Upper lobe of right lung (tissue), 1 donor: ENCODE results near the gene RYR1. TPM values are rescaled to one million over a fixed set of nuclear protein-coding genes. Genes with fewer than 3 reads are reported as not detected.
A peak's percentile ranks its signal among the peaks of the same experiment; 100 is the strongest.
"Not testable (repeated sequence)": the region's sequence is repeated elsewhere in the genome, so short reads cannot be mapped to it uniquely, and the experiment has no call there.

ENCODE experiments used
- ATAC-seq: fragments of 200-7000 bp; cut with Tn5 transposase; one replicate; pipeline ENCODE4 v1.9.1; 2020; ENCODE audit warnings: mild to moderate bottlenecking, moderate library complexity
- DNase-seq: peaks from one replicate; pipeline ENCODE4 v3.0.0-alpha.2; 2020
- H3K27ac ChIP-seq: fragments of 200-600 bp; one replicate; pipeline ENCODE4 v1.8.0; 2022
- H3K27me3 ChIP-seq: fragments of 200-600 bp; one replicate; pipeline ENCODE4 v1.8.0; 2022; ENCODE audit warnings: mild to moderate bottlenecking
- H3K36me3 ChIP-seq: fragments of 200-600 bp; one replicate; pipeline ENCODE4 v1.8.0; 2022
- H3K4me1 ChIP-seq: fragments of 200-600 bp; one replicate; pipeline ENCODE4 v1.8.0; 2022
- H3K4me3 ChIP-seq: fragments of 200-600 bp; one replicate; pipeline ENCODE4 v1.8.0; 2022; ENCODE audit warnings: mild to moderate bottlenecking
- H3K9me3 ChIP-seq: fragments of 200-600 bp; one replicate; pipeline ENCODE4 v1.8.0; 2022
- intact Hi-C: fragments of 100-400 bp; cut with DNase I; formaldehyde crosslinking; loops from one replicate; pipeline ENCODE4 v1.11.0; 2022
- total RNA-seq: library from RNA; stranded (reverse); fragmentation: NEBNext Ultra II Directional; extraction: Animal tissue kit (Norgen Biotek cat#: 25700); gene quantifications from one replicate; pipeline ENCODE4 v1.2.1, GENCODE V29; 2021
- TF ChIP-seq, protein P1 (sequence below): fragments of 200-600 bp; IDR thresholded peaks from one replicate; pipeline ENCODE4 v1.8.0; 2022; ENCODE audit warnings: antibody characterized with exemption
- donor health status: DM: no; HTN: yes; CAD: no; lungs with severe emphysema.

RYR1 gene
- total RNA-seq, 1 donor from 2014 or later, result 6.5 TPM

DNA sequence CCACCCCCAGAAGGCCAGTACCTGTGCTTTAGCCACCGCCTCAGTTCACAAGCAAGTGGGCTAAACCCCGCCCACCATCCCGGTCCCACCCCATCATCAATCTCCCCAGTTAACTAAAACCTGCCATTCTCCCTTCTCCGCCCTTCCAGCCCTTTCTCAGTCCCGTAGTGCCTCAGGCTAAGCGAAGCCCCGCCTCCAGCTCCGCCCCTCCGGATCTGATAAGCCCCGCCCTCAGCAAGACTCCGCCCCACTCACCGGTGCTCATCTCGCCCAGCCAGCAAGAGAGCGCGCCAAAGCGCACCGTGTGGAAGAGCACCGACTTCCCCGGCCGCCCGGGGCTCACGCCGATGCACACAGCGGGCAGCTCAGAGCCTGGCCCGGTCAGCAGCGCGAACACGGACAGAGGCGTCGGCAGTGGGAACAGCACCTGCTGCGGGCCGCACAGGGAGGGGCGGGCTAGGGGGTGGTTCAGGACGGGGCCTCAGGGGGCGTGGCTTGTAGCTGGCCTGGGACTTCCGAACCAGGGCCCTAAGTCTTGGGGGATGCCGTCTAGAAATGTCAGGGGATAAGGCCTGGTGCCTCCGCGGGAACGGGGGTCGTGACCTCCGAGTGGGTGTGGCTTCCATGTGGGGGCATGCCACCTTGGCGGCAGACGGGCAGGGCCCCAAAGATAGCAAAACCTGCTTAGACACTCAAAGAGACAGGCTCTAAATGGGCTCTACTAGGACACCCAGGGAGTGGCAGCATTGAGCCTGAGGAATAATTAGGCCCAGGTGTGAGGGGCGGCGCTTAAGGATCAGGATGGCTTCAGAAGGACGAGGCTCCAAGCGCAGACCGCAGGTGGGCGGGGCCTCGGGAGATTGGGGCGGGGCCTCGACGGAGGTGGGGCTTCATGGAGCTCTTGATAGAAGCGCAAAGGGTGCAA, 162.8 kb downstream of the RYR1 start:
- H3K36me3 ChIP-seq, result no peaks in the 10 kb centered on the region
- peak overlapping the region; percentile 15 for H3K4me3 ChIP-seq
- peak; percentile 86 for DNase-seq
- H3K4me1 ChIP-seq, result no peaks in the 10 kb centered on the region
- no peaks in the 10 kb centered on the region for H3K27me3 ChIP-seq
- no peak overlapping the region for H3K27ac ChIP-seq
- intact Hi-C loops, result no loop called here
- TF ChIP-seq, protein P1, sequence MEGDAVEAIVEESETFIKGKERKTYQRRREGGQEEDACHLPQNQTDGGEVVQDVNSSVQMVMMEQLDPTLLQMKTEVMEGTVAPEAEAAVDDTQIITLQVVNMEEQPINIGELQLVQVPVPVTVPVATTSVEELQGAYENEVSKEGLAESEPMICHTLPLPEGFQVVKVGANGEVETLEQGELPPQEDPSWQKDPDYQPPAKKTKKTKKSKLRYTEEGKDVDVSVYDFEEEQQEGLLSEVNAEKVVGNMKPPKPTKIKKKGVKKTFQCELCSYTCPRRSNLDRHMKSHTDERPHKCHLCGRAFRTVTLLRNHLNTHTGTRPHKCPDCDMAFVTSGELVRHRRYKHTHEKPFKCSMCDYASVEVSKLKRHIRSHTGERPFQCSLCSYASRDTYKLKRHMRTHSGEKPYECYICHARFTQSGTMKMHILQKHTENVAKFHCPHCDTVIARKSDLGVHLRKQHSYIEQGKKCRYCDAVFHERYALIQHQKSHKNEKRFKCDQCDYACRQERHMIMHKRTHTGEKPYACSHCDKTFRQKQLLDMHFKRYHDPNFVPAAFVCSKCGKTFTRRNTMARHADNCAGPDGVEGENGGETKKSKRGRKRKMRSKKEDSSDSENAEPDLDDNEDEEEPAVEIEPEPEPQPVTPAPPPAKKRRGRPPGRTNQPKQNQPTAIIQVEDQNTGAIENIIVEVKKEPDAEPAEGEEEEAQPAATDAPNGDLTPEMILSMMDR, result no peak
- peak; percentile 92 for ATAC-seq
- H3K9me3 ChIP-seq, result no peaks in the 10 kb centered on the region

DNA sequence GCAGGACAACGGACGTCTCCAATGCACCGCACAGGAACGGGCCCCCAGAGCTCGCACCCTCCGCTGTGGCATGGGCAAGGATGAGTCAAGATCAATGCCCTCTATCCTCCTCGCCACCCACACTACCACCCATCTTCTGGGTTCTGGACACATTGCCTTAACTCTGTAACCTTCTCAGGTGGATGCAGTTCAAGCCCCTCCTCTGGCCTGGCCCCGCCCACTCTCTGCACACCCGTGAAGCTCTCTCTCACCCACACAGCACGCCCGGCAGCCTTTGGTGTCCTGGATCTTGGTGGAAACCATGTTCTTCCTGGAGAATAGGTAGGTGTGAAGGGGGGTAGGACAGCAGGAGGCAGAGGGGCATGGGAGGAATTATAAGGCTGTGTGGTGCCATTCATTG, 163.6 kb downstream of the RYR1 start:
- Histone ChIP-seq H3K27me3 (no peaks in the 10 kb centered on the region), H3K27ac (no peak overlapping the region), H3K9me3 (no peaks in the 10 kb centered on the region), H3K4me1 (no peaks in the 10 kb centered on the region), H3K36me3 (no peaks in the 10 kb centered on the region), H3K4me3 (no peak overlapping the region)
- TF ChIP-seq, protein P1, result no peak
- no peak for ATAC-seq
- intact Hi-C loops, result no loop called here
- DNase-seq, result no peak

DNA sequence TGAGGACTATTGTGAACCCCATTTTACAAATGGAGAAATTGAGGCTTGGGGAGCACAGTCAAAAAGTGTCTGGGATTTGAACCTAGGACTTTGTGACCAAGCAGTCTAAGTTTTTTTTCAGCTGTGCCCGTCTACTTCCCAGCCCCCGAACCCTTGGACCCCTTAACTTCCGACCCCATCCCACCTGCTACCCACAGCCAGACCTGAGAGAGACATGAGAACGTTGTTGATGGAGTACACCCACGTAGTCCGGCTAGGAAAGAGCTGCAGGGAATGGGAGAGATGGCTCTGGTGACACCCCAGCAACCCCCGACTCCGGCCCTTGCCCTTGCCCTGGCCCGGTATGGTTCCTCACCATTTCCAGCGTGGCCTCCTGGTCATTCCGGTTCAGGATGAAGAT, 166.2 kb downstream of the RYR1 start:
- no peak overlapping the region for H3K27ac ChIP-seq
- H3K27me3 ChIP-seq, result no peaks in the 10 kb centered on the region
- no peaks in the 10 kb centered on the region for H3K9me3 ChIP-seq
- no peak for DNase-seq
- H3K4me1 ChIP-seq, result no peaks in the 10 kb centered on the region
- TF ChIP-seq, protein P1, result no peak
- no peaks in the 10 kb centered on the region for H3K36me3 ChIP-seq
- no peak overlapping the region for H3K4me3 ChIP-seq
- no peak for ATAC-seq
- intact Hi-C loops, result no loop called here

DNA sequence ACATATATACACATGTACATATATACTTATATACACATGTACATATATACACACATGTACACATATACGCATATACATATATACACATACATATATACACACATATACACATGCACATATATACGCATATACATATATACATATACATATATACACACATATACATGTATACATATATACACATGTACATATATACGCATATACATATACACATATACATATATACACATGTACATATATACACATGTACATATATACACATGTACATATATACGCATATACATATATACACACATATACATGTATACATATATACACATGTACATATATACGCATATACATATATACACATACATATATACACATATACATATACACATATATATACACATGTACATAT, 169.4 kb downstream of the RYR1 start:
- H3K4me3 ChIP-seq, H3K9me3 ChIP-seq, intact Hi-C loops, DNase-seq, H3K27me3 ChIP-seq, H3K36me3 ChIP-seq, ATAC-seq, H3K27ac ChIP-seq, H3K4me1 ChIP-seq: not testable (repeated sequence)

DNA sequence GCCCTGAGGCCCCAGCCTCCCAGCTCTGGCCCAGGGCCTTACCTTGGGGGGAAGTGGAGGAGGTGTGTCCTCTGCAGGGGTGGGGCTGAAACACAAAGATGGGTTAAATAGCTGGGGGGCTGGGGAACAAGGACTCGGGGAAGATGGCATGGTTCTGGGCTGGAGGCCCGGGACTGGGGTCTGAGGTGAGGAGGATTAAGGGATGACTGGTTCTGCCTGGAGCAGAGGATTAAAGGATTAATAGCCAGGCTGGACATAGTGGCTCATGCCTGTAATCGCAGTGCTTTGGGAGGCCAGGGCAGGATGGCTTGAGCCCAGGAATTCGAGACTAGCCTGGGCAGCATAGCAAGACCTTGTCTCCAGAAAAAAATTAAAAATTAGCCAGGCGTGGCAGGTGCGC, 172.6 kb downstream of the RYR1 start:
- Histone ChIP-seq H3K4me1 (no peaks in the 10 kb centered on the region), H3K27me3 (no peaks in the 10 kb centered on the region), H3K4me3 (no peak overlapping the region), H3K9me3 (no peaks in the 10 kb centered on the region), H3K27ac (no peak overlapping the region), H3K36me3 (no peaks in the 10 kb centered on the region)
- DNase-seq, result no peak
- ATAC-seq, result no peak
- TF ChIP-seq, protein P1, result no peak
- intact Hi-C loops, result no loop called here

DNA sequence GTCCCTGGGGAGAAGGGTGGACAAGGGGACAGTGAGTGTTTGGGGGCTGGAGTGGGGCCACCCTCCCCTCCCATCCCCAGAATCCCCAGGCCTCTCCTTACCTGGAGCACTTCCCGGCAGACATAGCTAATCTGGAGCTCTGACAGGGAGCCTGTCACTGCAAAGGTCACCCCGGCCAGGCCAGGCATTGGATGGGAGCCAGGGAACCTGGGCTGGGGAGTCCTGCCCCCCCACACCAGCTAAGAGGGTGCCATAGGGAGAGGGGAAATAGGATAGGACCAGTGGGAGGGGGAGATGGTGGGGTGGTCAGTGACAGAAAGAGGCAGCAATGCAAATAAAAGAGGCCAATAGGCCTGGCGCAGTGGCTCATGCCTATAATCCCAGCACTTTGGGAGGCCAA, 180.8 kb downstream of the RYR1 start:
- peaks cover 9% of the 10 kb centered on the region for H3K4me1 ChIP-seq
- H3K9me3 ChIP-seq, result no peaks in the 10 kb centered on the region
- DNase-seq (no peak), ATAC-seq (no peak)
- no peaks in the 10 kb centered on the region for H3K36me3 ChIP-seq
- intact Hi-C loops, result no loop called here
- TF ChIP-seq, protein P1, result no peak
- no peak overlapping the region for H3K27ac ChIP-seq
- H3K4me3 ChIP-seq, result no peak overlapping the region
- no peaks in the 10 kb centered on the region for H3K27me3 ChIP-seq
